ENCODE results near the gene TRPM8. TPM values are rescaled to one million over a fixed set of nuclear protein-coding genes. Genes with fewer than 3 reads are reported as not detected.
A peak's percentile ranks its signal among the peaks of the same experiment; 100 is the strongest.

Gene TRPM8
- total and polyA plus RNA-seq, 2 of the 13 experiments (the other 11 are each of a cell fraction or from before 2014, with no cell fraction given) = 0.12 TPM; not detected in 1

GRCh38 chr2:233966388-233966787, 49.2 kb downstream of the TRPM8 start:
- Histone ChIP-seq H3K4me2 (ENCODE audit: low read depth, low read length) (no peak overlapping the region), H3K9me3 (ENCODE audit: low read length) (no peaks in the 10 kb centered on the region), H3K27ac (ENCODE audit: extremely low read length, insufficient read depth, low read length) (no peak overlapping the region), H3K27me3 (ENCODE audit: control insufficient read depth in 1 of 2, insufficient read depth in 2 of 2, low read length in 2 of 2) (no peaks in the 10 kb centered on the region), H4K20me1 (ENCODE audit: insufficient read depth, low read length) (no peaks in the 10 kb centered on the region), H3K36me3 (replicated peaks in 1 of 2; ENCODE audit: control insufficient read depth in 1 of 2, insufficient read depth in 2 of 2, low read length in 2 of 2) (no peaks in the 10 kb centered on the region), H3K4me1 (ENCODE audit: insufficient read depth, low read length) (peaks cover 13% of the 10 kb centered on the region), H2AFZ (ENCODE audit: low read length) (no peak overlapping the region), H3K4me3 (replicated peaks in 1 of 3; ENCODE audit: insufficient read depth in 1 of 3, low read depth in 2 of 3, low read length in 3 of 3) (no peak overlapping the region), H3K79me2 (ENCODE audit: insufficient read depth, low read length) (no peaks in the 10 kb centered on the region), H3K9ac (ENCODE audit: insufficient read depth, low read depth, low read length) (no peak overlapping the region)
- FAIRE-seq = no peak
- in situ Hi-C loops (cut with HindIII; ENCODE audit: extremely low pct_ligation_motif_present, low pct_unique_long_range_greater_than_20kb) = no loop called here
- ChIA-PET CTCF (ENCODE audit: low intra/inter-chr PET ratio, low total read pairs) (no interaction called here), POLR2A (interaction anchor here (0.6 to 1.6 kb wide), 2 partner anchors 15 to 1017 kb away, joined by 3 to 4 read pairs; no protein-coding TSS in a partner anchor)
- TF ChIP-seq ZNF687 (CRISPR knock-in tag; IDR thresholded peaks at IDR 0.05) (no peak), XRCC5 (optimal IDR thresholded peaks at IDR 0.05; ENCODE audit: low read length) (no peak), ARID2 (CRISPR knock-in tag; IDR thresholded peaks at IDR 0.05; ENCODE audit: borderline replicate concordance) (no peak), HNF4A (CRISPR knock-in tag; IDR thresholded peaks at IDR 0.05) (no peak), ZNF329 (CRISPR knock-in tag; IDR thresholded peaks at IDR 0.05; ENCODE audit: low read depth) (no peak), IRF1 (CRISPR knock-in tag; IDR thresholded peaks at IDR 0.05; ENCODE audit: low read depth) (no peak), NPAS2 (CRISPR knock-in tag; IDR thresholded peaks at IDR 0.05; ENCODE audit: borderline replicate concordance) (no peak), ZFP41 (CRISPR knock-in tag; IDR thresholded peaks at IDR 0.05; ENCODE audit: borderline replicate concordance) (no peak), FLYWCH1 (CRISPR knock-in tag; IDR thresholded peaks at IDR 0.05) (no peak), IKZF5 (CRISPR knock-in tag; IDR thresholded peaks at IDR 0.05) (no peak)
- no peak for DNase-seq (ENCODE audit: low spot score)
- 62% methylated on average over 7 of the region's 7 CpGs for WGBS (ENCODE audit: low lambda C conversion rate)
- ATAC-seq = peak; percentile 39
- BruUV-seq (replicated peaks) = no TSS peak
- intact Hi-C loops (cut with micrococcal nuclease; ENCODE audit: unreplicated experiment) = no loop called here
